GM19395 (cell line): Measurements from ENCODE around the gene PRDM5.
A peak's percentile ranks its signal among the peaks of the same experiment; 100 is the strongest.

ENCODE experiments used
- ATAC-seq: cut with Tn5 transposase; IDR thresholded peaks from one replicate; pipeline ENCODE4 v1.9.1; 2021; ENCODE audit warnings: mild to moderate bottlenecking, moderate library complexity; ENCODE audit not compliant: unreplicated experiment

The PRDM5 gene

DNA sequence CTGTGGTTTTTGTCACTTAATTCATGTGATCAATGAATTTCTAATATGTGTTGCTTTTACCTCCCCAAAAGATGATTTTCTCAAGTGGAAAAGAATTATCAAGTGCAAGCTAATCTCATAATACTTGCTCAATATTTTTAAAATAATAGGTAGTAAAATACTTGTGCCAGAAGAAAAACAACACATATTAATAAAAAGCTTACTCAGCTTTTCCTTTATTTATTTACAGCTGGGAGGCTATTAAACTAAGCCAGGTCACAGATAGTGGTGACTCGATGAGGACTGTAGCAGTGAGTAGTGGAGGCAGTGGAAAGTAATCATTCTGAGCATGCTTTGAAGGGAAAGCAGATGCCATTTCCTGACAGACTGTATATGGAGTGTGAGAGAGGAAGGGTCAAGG, 96.1 kb downstream of the PRDM5 start:
- ATAC-seq, result no peak

GRCh38 chr4:120824946-120825345, 97.6 kb downstream of the PRDM5 start:
- no peak for ATAC-seq

DNA sequence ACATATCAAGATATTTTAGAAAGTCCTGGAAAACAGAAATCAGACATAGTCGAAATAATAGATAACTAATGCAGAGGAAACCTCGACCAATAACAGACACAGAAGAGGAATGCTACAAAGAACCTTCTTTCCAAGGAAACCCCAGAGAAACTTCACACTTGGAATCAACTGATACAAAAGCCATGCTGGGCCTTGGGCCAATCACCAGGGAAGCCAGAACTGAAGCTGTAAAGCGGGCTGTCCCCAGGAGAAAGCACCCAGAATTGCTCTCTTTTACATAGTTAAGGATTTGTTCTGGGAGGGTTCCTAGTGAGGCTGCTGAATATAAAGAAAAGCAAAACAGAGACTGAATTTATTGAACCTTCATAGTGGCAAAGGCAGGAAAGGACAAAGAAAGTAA, 100.5 kb downstream of the PRDM5 start:
- no peak for ATAC-seq

DNA sequence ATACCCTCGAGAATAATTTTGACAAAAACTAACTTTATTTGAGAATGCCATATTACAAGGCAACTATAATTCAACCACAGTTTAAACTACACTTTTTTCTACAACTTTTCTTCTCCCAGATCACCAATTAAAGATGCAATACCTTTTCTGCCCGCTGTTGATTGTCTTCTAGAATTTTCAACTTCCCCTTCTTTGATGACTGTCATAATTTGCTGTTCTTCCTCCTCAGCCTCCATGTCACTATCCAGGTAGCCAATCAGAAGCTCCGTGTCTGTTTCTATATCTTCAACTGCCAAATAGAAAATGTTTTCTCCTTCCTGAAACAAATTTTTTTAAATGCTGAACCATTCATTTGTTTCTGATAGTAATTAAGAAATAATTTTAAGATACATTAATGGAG, 101.5 kb downstream of the PRDM5 start:
- ATAC-seq, result no peak

DNA sequence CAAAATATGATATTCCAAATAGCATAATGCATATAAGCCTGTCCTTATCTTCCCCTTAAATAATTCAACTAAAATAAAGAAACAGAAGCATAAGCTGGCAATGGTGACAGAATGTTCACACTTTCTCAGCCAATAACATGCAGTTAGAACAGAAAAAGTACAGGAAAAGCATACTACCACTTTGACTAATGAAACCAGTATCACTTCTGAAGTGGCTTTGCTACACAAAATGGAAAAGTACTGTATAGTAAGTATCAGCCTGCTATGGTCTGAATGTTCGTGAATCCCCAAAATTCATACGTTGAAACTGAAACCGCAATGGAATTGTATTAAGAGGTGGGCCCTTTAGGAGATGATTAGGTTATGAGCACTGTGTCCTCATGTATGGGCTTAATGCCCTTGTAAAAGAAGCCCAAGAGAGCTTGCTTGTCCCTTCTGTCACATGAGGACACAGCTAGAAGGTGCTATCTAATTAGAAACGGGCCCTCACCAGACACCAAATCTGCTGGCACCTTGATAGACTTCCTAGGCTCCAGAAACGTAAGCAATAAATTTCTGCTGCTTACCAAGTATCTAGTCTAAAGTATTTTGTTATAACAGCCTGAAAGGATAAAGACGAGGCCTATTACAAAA, 102.6 kb downstream of the PRDM5 start:
- ATAC-seq, result peak; percentile 55

DNA sequence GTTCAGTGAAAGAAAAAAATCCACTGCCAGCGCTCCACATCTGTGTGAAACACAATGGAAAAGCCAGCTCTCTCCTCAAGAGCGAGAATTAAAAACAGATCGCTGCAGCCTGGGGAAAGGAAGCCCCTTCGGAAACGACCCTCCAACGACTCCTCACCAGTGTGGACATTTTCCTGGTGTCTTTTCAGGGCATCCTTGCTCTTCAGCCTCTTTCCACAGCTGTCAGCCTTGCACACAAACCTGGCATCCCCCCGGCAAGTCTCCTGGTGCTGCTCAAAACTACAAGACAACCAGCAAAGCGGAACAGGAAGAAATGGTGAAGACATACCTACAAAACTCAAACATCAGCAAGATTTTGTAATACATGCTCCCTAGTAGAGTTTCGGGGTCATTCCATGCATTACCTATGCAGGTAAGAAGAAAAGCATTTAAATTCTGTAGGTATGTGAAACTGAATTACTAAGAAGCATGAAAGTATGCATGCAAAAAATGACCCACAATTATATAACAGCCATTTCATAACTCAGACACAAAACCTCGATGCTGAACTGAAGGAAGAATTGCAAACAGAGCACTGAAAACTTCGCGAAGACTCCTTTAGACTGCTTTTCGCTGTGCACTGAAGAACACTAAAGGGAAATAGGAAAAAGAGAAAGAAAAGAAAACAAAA, 106.1 kb downstream of the PRDM5 start:
- no peak for ATAC-seq

DNA sequence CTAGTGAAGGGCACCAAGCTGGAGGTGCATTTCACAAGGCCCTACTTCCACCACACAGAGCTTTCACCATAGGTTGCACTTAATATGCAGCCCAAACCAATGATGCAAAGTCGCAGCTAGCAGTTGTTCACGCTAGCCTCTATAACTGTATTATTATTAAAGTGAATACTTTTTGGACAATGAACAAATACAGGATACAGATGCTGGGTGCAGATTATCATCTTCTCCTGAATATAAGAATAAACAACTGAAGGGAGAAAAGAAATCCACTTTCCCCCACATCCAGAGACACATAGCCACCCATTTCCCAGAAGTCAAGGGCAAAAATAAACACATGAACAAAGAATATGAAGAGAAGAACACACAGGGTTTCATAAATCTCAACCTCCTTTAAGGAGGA, 107.2 kb downstream of the PRDM5 start:
- no peak for ATAC-seq

- ATAC-seq, result no peak
These were observed 107.6 kb downstream of the PRDM5 start for GRCh38 chr4:120814886-120815285.

GRCh38 chr4:120812216-120812615, 110.3 kb downstream of the PRDM5 start:
- no peak for ATAC-seq

- ATAC-seq, result no peak
These were observed 113.0 kb downstream of the PRDM5 start for GRCh38 chr4:120809518-120809917.

DNA sequence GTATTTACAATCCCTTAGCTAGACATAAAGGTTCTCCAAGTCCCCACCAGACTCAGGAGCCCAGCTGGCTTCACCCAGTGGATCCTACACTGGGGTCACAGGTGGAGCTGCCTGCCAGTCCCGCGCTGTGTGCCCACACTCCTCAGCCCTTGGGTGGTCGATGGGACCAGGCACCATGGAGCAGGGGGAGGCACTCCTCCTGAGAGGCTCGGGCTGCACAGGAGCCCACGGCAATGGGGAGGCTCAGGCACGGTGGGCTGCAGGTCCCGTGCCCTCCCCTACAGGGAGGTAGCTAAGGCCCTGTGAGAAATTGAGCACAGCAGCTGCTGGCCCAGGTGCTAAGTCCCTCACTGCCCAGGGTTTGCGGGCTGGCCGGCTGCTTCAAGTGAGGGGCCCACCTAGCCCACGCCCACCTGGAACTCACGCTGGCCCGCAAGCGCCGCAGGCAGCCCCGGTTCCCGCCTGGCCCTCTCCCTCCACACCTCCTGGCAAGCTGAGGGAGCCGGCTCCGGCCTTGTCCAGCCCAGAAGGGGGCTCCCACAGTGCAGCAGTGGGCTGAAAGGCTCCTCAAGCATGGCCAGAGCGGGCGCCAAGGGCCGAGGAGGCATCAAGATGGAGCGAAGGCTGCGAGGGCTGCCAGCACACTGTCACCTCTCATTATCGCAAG, 113.9 kb downstream of the PRDM5 start:
- no peak for ATAC-seq

DNA sequence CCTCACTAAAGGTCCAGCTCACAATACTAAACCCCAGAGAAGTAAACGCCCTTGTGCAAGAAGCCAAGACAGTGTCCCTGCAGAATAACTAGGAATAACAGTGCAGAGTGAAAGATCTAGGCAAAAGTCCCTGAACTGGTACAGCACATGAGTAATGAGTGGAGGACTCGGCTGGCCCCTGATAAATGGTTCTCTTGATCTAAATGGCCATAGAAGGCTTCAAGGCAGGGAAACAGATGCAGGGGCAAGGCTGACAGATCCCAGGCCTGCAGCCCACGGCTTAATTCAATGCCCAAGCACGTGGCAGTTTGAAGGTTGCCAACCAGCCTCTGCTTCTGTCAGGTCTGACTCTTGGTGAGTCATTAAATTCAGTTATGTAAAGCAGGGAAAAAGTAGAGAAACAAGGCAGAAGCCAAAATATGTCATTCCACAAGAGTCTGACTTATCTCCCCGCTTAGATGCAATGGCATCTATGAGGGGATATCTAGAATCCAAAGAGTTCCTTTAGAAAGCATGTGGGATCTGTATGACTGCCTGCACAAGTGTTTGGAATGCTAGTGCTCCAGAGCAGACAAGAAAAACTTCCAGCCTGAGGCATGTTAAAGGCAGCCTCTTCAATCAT, 121.3 kb downstream of the PRDM5 start:
- no peak for ATAC-seq

DNA sequence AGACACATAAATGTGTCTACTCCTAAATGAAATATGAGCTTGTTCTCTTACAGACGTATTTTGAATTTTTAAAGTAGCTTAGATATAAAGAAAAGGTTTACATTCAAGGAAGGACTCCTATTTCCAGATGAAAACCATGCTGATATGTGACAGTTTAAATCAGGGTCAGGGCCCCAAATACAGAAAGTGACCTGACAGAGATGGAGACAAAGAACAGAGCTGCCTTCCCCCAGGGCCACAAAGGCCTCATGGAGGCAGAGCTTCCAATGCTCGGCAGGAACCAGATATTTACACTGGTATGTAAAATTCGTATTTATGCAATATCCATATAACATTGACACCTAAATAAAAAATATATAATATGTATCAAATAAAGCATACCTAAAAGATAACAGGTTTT, 124.0 kb downstream of the PRDM5 start:
- no peak for ATAC-seq

DNA sequence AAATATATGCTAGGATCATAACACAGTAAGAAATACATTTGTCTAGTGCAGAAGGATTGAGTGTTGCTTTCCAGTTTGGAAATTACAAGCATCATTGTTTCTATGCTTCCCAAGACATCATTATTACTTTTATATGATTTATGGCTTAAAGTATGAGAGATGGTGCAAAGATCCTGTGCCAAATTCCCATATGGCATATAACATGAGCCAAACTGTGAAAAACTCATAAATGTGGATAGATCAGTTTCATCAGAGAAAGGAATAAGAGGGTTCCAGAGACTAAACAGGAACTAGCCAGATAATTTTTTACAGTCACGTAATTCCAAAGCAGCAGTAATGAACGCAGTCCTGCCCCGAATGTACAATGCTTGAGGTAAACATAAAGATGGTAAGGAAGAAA, 126.3 kb downstream of the PRDM5 start:
- no peak for ATAC-seq

DNA sequence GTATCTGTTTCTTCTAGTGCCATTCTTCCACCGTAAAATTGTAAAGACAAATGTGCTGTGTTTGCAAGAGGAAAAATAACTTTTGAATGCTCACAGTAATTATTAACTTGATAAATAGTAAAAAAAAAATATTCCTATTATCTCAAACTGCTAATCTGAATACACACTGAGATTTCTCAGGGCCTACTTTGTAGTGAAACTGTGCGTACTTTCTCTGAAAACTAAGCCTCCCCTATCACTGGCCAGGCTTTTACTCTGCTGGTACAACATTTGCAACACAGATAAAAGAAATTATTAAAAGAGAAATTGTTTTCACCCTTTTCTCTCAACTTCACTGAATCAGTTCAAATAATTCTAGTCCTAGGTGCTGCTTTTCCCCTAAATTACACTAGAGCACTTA, 137.3 kb downstream of the PRDM5 start:
- ATAC-seq, result no peak

DNA sequence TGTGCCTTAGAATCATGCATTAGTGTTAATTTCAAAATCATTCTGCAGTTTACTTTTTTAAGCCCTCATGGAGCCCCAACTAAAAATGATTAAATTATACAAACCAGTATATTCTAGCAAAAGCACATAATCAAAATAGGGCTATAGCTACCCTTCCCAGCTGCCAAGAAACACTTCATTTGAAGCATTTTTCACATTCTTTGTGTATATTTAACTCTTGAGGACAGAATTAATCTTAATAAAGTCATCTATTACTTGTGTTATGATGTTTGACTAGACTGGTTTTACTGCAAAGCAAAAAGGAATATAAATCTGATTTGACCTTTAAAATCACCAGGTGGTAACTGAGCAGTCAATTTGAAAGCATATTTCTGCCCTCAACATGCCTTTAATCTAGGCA, 145.1 kb downstream of the PRDM5 start:
- no peak for ATAC-seq

DNA sequence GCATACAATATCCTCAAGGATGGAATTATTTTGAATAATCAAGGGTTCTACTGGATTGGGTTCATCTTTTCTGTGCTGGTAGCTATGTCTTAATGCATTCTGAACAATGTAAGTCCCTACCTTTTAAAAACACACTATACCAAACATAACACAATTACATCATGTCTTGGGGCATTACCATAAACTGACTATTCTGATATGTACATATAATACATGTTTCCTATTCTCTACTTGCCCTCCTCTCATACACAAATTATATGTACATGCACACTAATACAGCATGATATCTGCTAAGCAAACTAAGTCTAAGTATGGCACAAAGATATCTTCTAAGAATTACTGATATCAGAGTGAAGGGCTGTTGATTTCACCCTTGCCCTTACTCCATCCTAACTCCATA, 147.1 kb downstream of the PRDM5 start:
- no peak for ATAC-seq

GRCh38 chr4:120773641-120774040, 148.9 kb downstream of the PRDM5 start:
- peak; percentile 53 for ATAC-seq

DNA sequence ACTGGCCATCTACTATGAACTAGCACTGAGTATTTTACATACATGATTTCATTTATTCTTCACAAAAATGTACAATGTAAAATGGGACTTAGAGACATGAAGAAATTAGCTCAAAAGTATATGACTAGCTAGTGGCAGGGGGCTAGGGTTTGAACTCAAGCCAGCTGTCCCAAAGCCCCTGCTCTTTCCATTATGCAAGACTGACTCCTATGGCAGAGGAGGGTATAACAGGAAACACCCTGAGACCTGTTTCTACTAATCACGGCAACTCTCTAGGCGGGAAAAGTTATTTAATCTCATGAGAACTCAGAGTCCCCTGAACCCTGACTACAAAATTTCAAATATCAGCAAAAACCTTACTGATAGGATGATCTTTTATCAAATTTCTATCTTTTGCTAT, 150.6 kb downstream of the PRDM5 start:
- ATAC-seq, result no peak

- ATAC-seq, result no peak
These were observed 151.6 kb downstream of the PRDM5 start for GRCh38 chr4:120770897-120771296.

GRCh38 chr4:120769227-120769626, 153.3 kb downstream of the PRDM5 start:
- ATAC-seq, result no peak

- peak; percentile 13 for ATAC-seq
These were observed 157.3 kb downstream of the PRDM5 start for GRCh38 chr4:120765260-120765680.
